ENCODE data around the gene ZC3H12A. TPM values are rescaled to one million over a fixed set of nuclear protein-coding genes. Genes with fewer than 3 reads are reported as not detected.
"Not testable (repeated sequence)": the region's sequence is repeated elsewhere in the genome, so short reads cannot be mapped to it uniquely, and the experiment has no call there.

Gene ZC3H12A
- polyA plus RNA-seq, 4 donors: 1.9 to 2.8 (median 2.4) TPM

GRCh38 chr1:37498872-37499617 is 24.7 kb downstream of the ZC3H12A start:
- no peak for DNase-seq (ENCODE audit: low read depth in 4 of 4, low spot score in 3 of 4)

GRCh38 chr1:37501661-37502060 is 27.3 kb downstream of the ZC3H12A start:
- no peak for DNase-seq (ENCODE audit: low read depth in 4 of 4, low spot score in 3 of 4)

GRCh38 chr1:37502104-37502503 is 27.7 kb downstream of the ZC3H12A start:
- no peak for DNase-seq (ENCODE audit: low read depth in 4 of 4, low spot score in 3 of 4)

GRCh38 chr1:37502791-37503190 is 28.4 kb downstream of the ZC3H12A start:
- DNase-seq (ENCODE audit: low read depth in 4 of 4, low spot score in 3 of 4): not testable (repeated sequence)

- no peak for DNase-seq (ENCODE audit: low read depth in 4 of 4, low spot score in 3 of 4)
These were observed 32.4 kb downstream of the ZC3H12A start for GRCh38 chr1:37506740-37507139.

GRCh38 chr1:37509181-37509580 is 34.8 kb downstream of the ZC3H12A start:
- no peak for DNase-seq (ENCODE audit: low read depth in 4 of 4, low spot score in 3 of 4)

GRCh38 chr1:37513795-37514349 is 39.5 kb downstream of the ZC3H12A start:
- peak in 3 of 4 donors; percentile 6 to 14 (median 8) for DNase-seq (ENCODE audit: low read depth in 4 of 4, low spot score in 3 of 4)

- DNase-seq (ENCODE audit: low read depth in 4 of 4, low spot score in 3 of 4): peak; percentile 70 to 77 (median 74)
These were observed 40.2 kb downstream of the ZC3H12A start, which contains the start of gene MEAF6 for GRCh38 chr1:37514350-37515184. Gene MEAF6, minus strand, starts transcription at chr1:37514766. Its CDS starts 20 bp downstream, at chr1:37514746.

- peak in 1 of 4 donors; percentile 4 for DNase-seq (ENCODE audit: low read depth in 4 of 4, low spot score in 3 of 4)
These were observed 41.0 kb downstream of the ZC3H12A start for GRCh38 chr1:37515185-37516034.

GRCh38 chr1:37517569-37517968 is 43.2 kb downstream of the ZC3H12A start:
- DNase-seq (ENCODE audit: low read depth in 4 of 4, low spot score in 3 of 4): no peak

GRCh38 chr1:37518241-37518640 is 43.9 kb downstream of the ZC3H12A start:
- not testable (repeated sequence) for DNase-seq (ENCODE audit: low read depth in 4 of 4, low spot score in 3 of 4)

GRCh38 chr1:37518929-37519328 is 44.5 kb downstream of the ZC3H12A start:
- not testable (repeated sequence) for DNase-seq (ENCODE audit: low read depth in 4 of 4, low spot score in 3 of 4)

GRCh38 chr1:37519613-37520012 is 45.2 kb downstream of the ZC3H12A start:
- DNase-seq (ENCODE audit: low read depth in 4 of 4, low spot score in 3 of 4): no peak

GRCh38 chr1:37529888-37530287 is 55.5 kb downstream of the ZC3H12A start:
- not testable (repeated sequence) for DNase-seq (ENCODE audit: low read depth in 4 of 4, low spot score in 3 of 4)

GRCh38 chr1:37532418-37533156 is 58.2 kb downstream of the ZC3H12A start:
- DNase-seq (ENCODE audit: low read depth in 4 of 4, low spot score in 3 of 4): not testable (repeated sequence)

GRCh38 chr1:37533317-37534093 is 59.1 kb downstream of the ZC3H12A start:
- DNase-seq (ENCODE audit: low read depth in 4 of 4, low spot score in 3 of 4): no peak

Measured in left renal pelvis (tissue), 4 donors.